ENCODE measurements around the gene SPIN4. TPM values are rescaled to one million over a fixed set of nuclear protein-coding genes. Genes with fewer than 3 reads are reported as not detected.

The SPIN4 gene
- total RNA-seq, 1 donor from 2014 or later: 7.5 TPM

GRCh38 chrX:63363788-63364187 is 12.7 kb upstream of the SPIN4 start:
- DNase-seq (ENCODE audit: low spot score, unreplicated experiment): no peak
- peaks cover 55% of the 10 kb centered on the region for H3K9me3 Mint-ChIP-seq (ENCODE audit: low read depth)
- no peak overlapping the region for H3K4me3 Mint-ChIP-seq (ENCODE audit: low read depth)
- H3K27ac Mint-ChIP-seq: no peak overlapping the region
- no peaks in the 10 kb centered on the region for H3K4me1 Mint-ChIP-seq (ENCODE audit: low read depth)
- TF ChIP-seq CTCF (IDR thresholded peaks at IDR 0.05; ENCODE audit: unreplicated experiment): no peak
- peaks cover 2% of the 10 kb centered on the region for H3K36me3 Mint-ChIP-seq (ENCODE audit: insufficient read depth)
- H3K27me3 Mint-ChIP-seq: no peaks in the 10 kb centered on the region

- no peaks in the 10 kb centered on the region for H3K36me3 Mint-ChIP-seq (ENCODE audit: insufficient read depth)
- no peak for TF ChIP-seq CTCF (IDR thresholded peaks at IDR 0.05; ENCODE audit: unreplicated experiment)
- H3K4me1 Mint-ChIP-seq (ENCODE audit: low read depth): no peaks in the 10 kb centered on the region
- H3K27ac Mint-ChIP-seq: no peak overlapping the region
- DNase-seq (ENCODE audit: low spot score, unreplicated experiment): no peak
- no peaks in the 10 kb centered on the region for H3K27me3 Mint-ChIP-seq
- H3K9me3 Mint-ChIP-seq (ENCODE audit: low read depth): peaks cover 50% of the 10 kb centered on the region
- H3K4me3 Mint-ChIP-seq (ENCODE audit: low read depth): no peak overlapping the region
These were observed 10.4 kb upstream of the SPIN4 start for GRCh38 chrX:63361494-63361893.

- DNase-seq (ENCODE audit: low spot score, unreplicated experiment): no peak
- TF ChIP-seq CTCF (IDR thresholded peaks at IDR 0.05; ENCODE audit: unreplicated experiment): no peak
- Mint-ChIP-seq H3K36me3 (ENCODE audit: insufficient read depth) (no peaks in the 10 kb centered on the region), H3K4me3 (ENCODE audit: low read depth) (no peak overlapping the region), H3K4me1 (ENCODE audit: low read depth) (peaks cover 8% of the 10 kb centered on the region), H3K9me3 (ENCODE audit: low read depth) (peaks cover 28% of the 10 kb centered on the region), H3K27ac (no peak overlapping the region), H3K27me3 (no peaks in the 10 kb centered on the region)
These were observed 3.4 kb upstream of the SPIN4 start for GRCh38 chrX:63354484-63354883.

DNA sequence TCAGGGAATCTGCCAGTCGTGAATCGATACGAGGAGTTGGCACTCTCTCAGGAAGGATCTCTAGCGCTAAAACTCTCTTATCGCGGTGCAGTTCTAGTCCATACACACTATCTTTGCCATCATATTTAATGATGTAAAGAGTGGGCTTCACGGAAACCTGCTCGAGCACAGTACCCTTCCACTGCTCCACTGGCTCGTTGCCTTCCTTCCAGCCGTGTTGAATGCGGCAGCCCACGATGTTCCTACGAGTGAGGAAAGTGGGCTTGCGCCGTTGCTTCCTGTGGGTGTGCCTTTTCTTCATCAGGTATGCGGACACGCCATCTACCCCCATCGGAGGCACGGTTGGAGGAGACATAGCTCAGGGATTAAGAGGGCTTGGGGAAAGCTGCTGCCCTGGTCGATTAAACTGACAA is 661 bp downstream of the SPIN4 start:
- DNase-seq (ENCODE audit: low spot score, unreplicated experiment): no peak
- TF ChIP-seq CTCF (IDR thresholded peaks at IDR 0.05; ENCODE audit: unreplicated experiment): no peak
- H3K36me3 Mint-ChIP-seq (ENCODE audit: insufficient read depth): no peaks in the 10 kb centered on the region
- peak overlapping the region; percentile 91 for H3K4me3 Mint-ChIP-seq (ENCODE audit: low read depth)
- peak overlapping the region; percentile 97 for H3K27ac Mint-ChIP-seq
- H3K9me3 Mint-ChIP-seq (ENCODE audit: low read depth): peaks cover 22% of the 10 kb centered on the region
- no peaks in the 10 kb centered on the region for H3K27me3 Mint-ChIP-seq
- H3K4me1 Mint-ChIP-seq (ENCODE audit: low read depth): peaks cover 10% of the 10 kb centered on the region

DNA sequence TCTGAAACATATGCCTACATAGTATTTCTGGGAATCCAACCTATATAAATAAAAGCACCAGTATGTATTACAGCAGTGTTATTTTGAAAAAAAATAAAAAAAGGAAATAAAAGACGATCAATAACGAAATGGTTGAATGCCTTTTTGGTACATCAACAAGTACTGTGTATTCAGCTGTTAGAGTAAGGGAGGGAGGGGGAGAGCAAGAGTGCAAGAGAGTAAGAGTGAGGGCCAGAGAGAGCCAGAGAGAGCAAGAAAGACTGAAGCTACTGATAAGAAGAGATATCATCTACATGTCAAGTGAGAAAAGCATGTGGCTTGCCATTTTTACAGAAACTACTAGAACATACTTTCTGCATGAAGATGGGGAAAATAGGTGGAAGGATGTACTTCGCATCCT is 1.8 kb downstream of the SPIN4 start:
- Mint-ChIP-seq H3K4me3 (ENCODE audit: low read depth) (peak overlapping the region; percentile 62), H3K9me3 (ENCODE audit: low read depth) (peaks cover 17% of the 10 kb centered on the region), H3K36me3 (ENCODE audit: insufficient read depth) (no peaks in the 10 kb centered on the region), H3K27me3 (no peaks in the 10 kb centered on the region), H3K27ac (no peak overlapping the region), H3K4me1 (ENCODE audit: low read depth) (peaks cover 10% of the 10 kb centered on the region)
- TF ChIP-seq CTCF (IDR thresholded peaks at IDR 0.05; ENCODE audit: unreplicated experiment): no peak
- DNase-seq (ENCODE audit: low spot score, unreplicated experiment): no peak
